ENCODE measurements around the gene CPE. TPM values are rescaled to one million over a fixed set of nuclear protein-coding genes. Genes with fewer than 3 reads are reported as not detected.

CPE gene
- total and polyA plus RNA-seq, 2 of the 4 experiments (the other 2 are of a cell fraction) = 3.6 to 13.5 TPM

DNA sequence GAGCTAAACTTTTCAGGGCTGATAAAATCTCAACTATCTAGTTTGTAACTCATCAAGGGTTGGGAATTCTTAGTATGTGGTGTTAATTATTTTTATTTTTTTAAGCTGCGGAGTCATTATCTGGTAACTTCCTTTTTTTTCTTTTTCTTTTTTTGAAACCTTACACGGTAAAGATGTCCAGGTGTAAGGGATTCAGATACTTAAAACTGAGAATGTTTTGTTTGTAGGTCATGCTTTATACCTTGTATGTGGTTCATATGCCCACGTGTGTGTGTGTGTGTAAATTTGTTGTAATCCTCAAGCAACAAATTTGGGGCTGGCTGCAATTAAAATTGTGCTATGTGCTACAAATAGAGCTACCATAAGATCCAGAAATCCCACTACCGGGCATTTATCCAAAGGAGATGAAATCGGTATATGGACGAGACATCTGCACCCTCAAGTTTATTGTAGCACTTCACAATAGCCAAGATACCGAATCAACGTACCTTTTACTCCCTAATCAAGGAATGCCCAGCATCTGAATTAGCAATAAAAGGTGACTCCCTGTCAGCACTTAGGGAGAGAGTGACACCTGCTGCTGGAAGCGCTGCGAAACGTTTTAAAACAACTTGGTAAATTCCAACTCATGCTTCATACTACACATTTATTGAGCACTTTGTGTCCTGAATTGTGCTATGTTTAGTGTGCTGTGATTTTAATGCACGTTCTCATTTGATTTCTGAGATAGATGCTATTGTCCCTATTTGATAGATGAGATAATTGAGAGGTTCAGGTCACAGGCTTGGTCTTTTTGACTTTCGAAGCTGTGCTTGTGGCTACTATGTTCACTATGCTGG is 35.2 kb upstream of the CPE start:
- dilution Hi-C loops (cut with HindIII; ENCODE audit: low sequenced_read_pairs, unreplicated experiment) = no loop called here
- peak; percentile 32 for TF ChIP-seq SMC3 (IDR thresholded peaks at IDR 0.05; ENCODE audit: low read depth, low read length)
- TF ChIP-seq POLR2A (IDR thresholded peaks at IDR 0.05; ENCODE audit: low read depth, low read length) = no peak
- no peak for TF ChIP-seq CHD1 (IDR thresholded peaks at IDR 0.05; ENCODE audit: low read depth, low read length)
- no peak for TF ChIP-seq RFX5 (IDR thresholded peaks at IDR 0.05; ENCODE audit: low read depth, low read length)
- no peak for TF ChIP-seq BHLHE40 (IDR thresholded peaks at IDR 0.05; ENCODE audit: low read depth, low read length)
- TF ChIP-seq, protein P1, sequence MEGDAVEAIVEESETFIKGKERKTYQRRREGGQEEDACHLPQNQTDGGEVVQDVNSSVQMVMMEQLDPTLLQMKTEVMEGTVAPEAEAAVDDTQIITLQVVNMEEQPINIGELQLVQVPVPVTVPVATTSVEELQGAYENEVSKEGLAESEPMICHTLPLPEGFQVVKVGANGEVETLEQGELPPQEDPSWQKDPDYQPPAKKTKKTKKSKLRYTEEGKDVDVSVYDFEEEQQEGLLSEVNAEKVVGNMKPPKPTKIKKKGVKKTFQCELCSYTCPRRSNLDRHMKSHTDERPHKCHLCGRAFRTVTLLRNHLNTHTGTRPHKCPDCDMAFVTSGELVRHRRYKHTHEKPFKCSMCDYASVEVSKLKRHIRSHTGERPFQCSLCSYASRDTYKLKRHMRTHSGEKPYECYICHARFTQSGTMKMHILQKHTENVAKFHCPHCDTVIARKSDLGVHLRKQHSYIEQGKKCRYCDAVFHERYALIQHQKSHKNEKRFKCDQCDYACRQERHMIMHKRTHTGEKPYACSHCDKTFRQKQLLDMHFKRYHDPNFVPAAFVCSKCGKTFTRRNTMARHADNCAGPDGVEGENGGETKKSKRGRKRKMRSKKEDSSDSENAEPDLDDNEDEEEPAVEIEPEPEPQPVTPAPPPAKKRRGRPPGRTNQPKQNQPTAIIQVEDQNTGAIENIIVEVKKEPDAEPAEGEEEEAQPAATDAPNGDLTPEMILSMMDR (conservative IDR thresholded peaks at IDR 0.05; ENCODE audit: low read depth, low read length) = 0 out of 2 replicates have a peak, but pooled peaks have one; percentile 34
- TF ChIP-seq MXI1 (IDR thresholded peaks at IDR 0.05; ENCODE audit: borderline replicate concordance, low read depth, low read length) = no peak
- no peak for TF ChIP-seq NFE2L2 (IDR thresholded peaks at IDR 0.05; ENCODE audit: low read depth, low read length)
- TF ChIP-seq, protein P2, sequence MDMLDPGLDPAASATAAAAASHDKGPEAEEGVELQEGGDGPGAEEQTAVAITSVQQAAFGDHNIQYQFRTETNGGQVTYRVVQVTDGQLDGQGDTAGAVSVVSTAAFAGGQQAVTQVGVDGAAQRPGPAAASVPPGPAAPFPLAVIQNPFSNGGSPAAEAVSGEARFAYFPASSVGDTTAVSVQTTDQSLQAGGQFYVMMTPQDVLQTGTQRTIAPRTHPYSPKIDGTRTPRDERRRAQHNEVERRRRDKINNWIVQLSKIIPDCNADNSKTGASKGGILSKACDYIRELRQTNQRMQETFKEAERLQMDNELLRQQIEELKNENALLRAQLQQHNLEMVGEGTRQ (IDR thresholded peaks at IDR 0.05; ENCODE audit: low read depth, low read length) = no peak
- no peak for TF ChIP-seq MAZ (IDR thresholded peaks at IDR 0.05; ENCODE audit: borderline replicate concordance, low read depth, low read length)
- TF ChIP-seq FOS (IDR thresholded peaks at IDR 0.05; ENCODE audit: low read depth, low read length) = no peak
- TF ChIP-seq, protein P3, sequence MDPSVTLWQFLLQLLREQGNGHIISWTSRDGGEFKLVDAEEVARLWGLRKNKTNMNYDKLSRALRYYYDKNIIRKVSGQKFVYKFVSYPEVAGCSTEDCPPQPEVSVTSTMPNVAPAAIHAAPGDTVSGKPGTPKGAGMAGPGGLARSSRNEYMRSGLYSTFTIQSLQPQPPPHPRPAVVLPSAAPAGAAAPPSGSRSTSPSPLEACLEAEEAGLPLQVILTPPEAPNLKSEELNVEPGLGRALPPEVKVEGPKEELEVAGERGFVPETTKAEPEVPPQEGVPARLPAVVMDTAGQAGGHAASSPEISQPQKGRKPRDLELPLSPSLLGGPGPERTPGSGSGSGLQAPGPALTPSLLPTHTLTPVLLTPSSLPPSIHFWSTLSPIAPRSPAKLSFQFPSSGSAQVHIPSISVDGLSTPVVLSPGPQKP (IDR thresholded peaks at IDR 0.05; ENCODE audit: borderline replicate concordance, low read depth, low read length) = no peak
- peak; percentile 50 for TF ChIP-seq RAD21 (IDR thresholded peaks at IDR 0.05; ENCODE audit: low read length)
- TF ChIP-seq MAFK (IDR thresholded peaks at IDR 0.05; ENCODE audit: low read depth, low read length) = no peak
- TF ChIP-seq CEBPB (IDR thresholded peaks at IDR 0.05; ENCODE audit: low read depth, low read length) = no peak

More for the DNA sequence above, 35.2 kb upstream of the CPE start:
- WGBS, 2 experiments (ENCODE audit: extremely low coverage in 2 of 2, insufficient read length in 1 of 2) = 60% methylated on average over 1 of the region's 13 CpGs; no CpG with 5 or more reads in 1 of the 2 experiments
- no peak overlapping the region for H3K9ac ChIP-seq (ENCODE audit: low read depth, low read length)
- BruUV-seq (replicated peaks) = no TSS peak
- H2BK20ac ChIP-seq (ENCODE audit: low read depth, low read length) = no peak overlapping the region
- no peaks in the 10 kb centered on the region for H3K4me1 ChIP-seq (ENCODE audit: control insufficient read depth, insufficient read depth, low read length)
- intact Hi-C loops (cut with micrococcal nuclease) (loop anchor here (1.0 kb wide), 1 partner anchor 212 kb away; no protein-coding TSS in a partner anchor), in situ Hi-C loops (cut with MboI; ENCODE audit: low sequenced_read_pairs) (loop anchor here (25.0 kb wide), 1 partner anchor 131 kb away; the partner anchor contains the start of gene KLHL2)
- no peak overlapping the region for H3K4ac ChIP-seq (ENCODE audit: low read depth, low read length)
- DNase-seq (no peak), ATAC-seq (ENCODE audit: low read depth) (no peak)
- H3K9me3 ChIP-seq (ENCODE audit: control insufficient read depth, insufficient read depth, low read length) = no peaks in the 10 kb centered on the region
- ChIA-PET CTCF (interaction anchor here (1.1 kb wide), 1 partner anchor 212 kb away, joined by 4 read pairs; no protein-coding TSS in a partner anchor), POLR2A (ENCODE audit: unreplicated experiment) (no interaction called here)
- H4K20me1 ChIP-seq (ENCODE audit: insufficient read depth, low read length) = no peaks in the 10 kb centered on the region
- H3K36me3 ChIP-seq (ENCODE audit: control insufficient read depth, insufficient read depth, low read length) = peaks cover 3% of the 10 kb centered on the region; the same call in 1 of the 2 replicates
- no peak overlapping the region for H4K8ac ChIP-seq (ENCODE audit: low read depth in 2 of 2, low read length in 2 of 2)
- H2BK120ac ChIP-seq (ENCODE audit: low read depth, low read length) = no peak overlapping the region
- no peak overlapping the region for H2BK5ac ChIP-seq (ENCODE audit: low read depth, low read length, poor library complexity, severe bottlenecking)
- no peak overlapping the region for H2AFZ ChIP-seq (replicated peaks; ENCODE audit: low read length, poor library complexity)
- H3K4me2 ChIP-seq (ENCODE audit: low read depth, low read length) = no peak overlapping the region
- H2AK5ac ChIP-seq (ENCODE audit: low read depth, low read length) = no peak overlapping the region
- H4K91ac ChIP-seq (ENCODE audit: insufficient read depth, low read depth, low read length) = no peak overlapping the region
- no peak overlapping the region for H3K4me3 ChIP-seq (ENCODE audit: insufficient read depth, low read depth, low read length)
- H3K18ac ChIP-seq (ENCODE audit: low read depth, low read length) = no peak overlapping the region
- no peaks in the 10 kb centered on the region for H3K79me1 ChIP-seq (ENCODE audit: low read depth in 1 of 2, low read length in 2 of 2)
- no peak overlapping the region for H3K14ac ChIP-seq (replicated peaks; ENCODE audit: low read depth, low read length)
- H3K27me3 ChIP-seq (ENCODE audit: control insufficient read depth, insufficient read depth, low read length) = no peaks in the 10 kb centered on the region
- no peak overlapping the region for H3K23ac ChIP-seq (ENCODE audit: low read depth, low read length)
- H3K56ac ChIP-seq (ENCODE audit: extremely low read depth, insufficient read depth, low read length) = no peak overlapping the region
- no peaks in the 10 kb centered on the region for H3K9me1 ChIP-seq (ENCODE audit: insufficient read depth, low read length)
- H2BK15ac ChIP-seq (ENCODE audit: low read depth, low read length) = no peak overlapping the region
- no peak overlapping the region for H3K27ac ChIP-seq (ENCODE audit: insufficient read depth, low read length)
- H2AK9ac ChIP-seq (replicated peaks; ENCODE audit: low read depth, low read length, poor library complexity) = no peak overlapping the region
- no peak overlapping the region for H4K5ac ChIP-seq (ENCODE audit: low read depth, low read length)
